Spleen (tissue), 7 donors: ENCODE results near the gene CHRNA9.

Experiments
- POLR2AphosphoS5 ChIP-seq, 3 donors: sonication (generic); formaldehyde crosslinking; IDR thresholded peaks; one replicate each; pipeline ENCODE4 v1.5.1; 2017; ENCODE audit warnings: antibody characterized with exemption in 3 of 3
- TF ChIP-seq, protein P1 (sequence below), 11 experiments: fragments of 200-600 bp in 7 of 11; fragments of 450-650 bp in 4 of 11; sonication (generic) in 4 of 11; IDR thresholded peaks in 8 of 11; conservative IDR thresholded peaks in 3 of 11; 1 replicate in 7 of 11; 2 replicates in 4 of 11; pipeline versions ENCODE4 v1.4.0 to v1.8.0; 2016 to 2021; ENCODE audit warnings: antibody characterized with exemption in 11 of 11, inconsistent platforms in 4 of 11, mild to moderate bottlenecking in 1 of 11
- donor health status: DM: no; HTN: no; CAD: no; lungs with moderate emphysema.
- donor health status: DM: no; HTN: no; CAD: no.
- donor health status: DM: no; HTN: no; CAD: no.

DNA sequence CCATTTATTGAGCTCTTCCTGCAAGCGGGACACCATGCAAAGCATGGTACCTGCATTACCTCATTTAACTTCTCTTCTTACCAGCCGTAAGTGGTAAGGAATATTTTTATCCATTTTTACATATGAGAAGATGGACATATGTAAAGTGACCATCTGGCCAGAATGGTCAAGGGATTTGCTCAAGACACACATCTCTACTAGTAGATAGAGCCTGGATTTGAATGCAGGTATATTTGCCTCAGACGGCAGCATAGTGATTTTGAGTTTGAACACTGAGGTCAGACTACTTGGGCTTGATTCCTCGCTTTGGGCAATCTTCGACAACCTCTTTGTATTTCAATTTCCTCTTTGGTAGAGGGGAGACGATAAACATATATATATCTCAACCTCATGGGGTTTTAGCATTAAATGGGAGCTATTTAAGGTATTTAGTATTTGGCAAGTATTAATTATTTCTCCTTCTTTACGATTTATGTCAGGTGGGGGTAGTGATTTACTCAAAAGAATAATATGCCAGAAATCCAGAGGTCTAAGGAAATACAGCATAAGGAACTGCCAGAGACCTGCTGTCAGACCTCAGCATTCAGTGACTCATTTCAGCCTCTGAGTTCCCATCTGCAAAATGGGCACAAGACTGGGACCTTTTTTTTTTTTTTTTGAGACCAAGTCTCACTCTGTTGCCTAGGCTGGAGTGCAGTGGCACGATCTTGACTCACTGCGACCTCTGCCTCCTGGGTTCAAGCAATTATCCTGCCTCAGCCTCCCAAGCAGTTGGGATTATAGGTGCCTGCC lies 34.6 kb upstream of the CHRNA9 start:
- TF ChIP-seq, protein P1, sequence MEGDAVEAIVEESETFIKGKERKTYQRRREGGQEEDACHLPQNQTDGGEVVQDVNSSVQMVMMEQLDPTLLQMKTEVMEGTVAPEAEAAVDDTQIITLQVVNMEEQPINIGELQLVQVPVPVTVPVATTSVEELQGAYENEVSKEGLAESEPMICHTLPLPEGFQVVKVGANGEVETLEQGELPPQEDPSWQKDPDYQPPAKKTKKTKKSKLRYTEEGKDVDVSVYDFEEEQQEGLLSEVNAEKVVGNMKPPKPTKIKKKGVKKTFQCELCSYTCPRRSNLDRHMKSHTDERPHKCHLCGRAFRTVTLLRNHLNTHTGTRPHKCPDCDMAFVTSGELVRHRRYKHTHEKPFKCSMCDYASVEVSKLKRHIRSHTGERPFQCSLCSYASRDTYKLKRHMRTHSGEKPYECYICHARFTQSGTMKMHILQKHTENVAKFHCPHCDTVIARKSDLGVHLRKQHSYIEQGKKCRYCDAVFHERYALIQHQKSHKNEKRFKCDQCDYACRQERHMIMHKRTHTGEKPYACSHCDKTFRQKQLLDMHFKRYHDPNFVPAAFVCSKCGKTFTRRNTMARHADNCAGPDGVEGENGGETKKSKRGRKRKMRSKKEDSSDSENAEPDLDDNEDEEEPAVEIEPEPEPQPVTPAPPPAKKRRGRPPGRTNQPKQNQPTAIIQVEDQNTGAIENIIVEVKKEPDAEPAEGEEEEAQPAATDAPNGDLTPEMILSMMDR (IDR thresholded peaks at IDR 0.05 in 8 of 11, conservative IDR thresholded peaks at IDR 0.05 in 3 of 11) = no peak
- TF ChIP-seq POLR2AphosphoS5 (IDR thresholded peaks at IDR 0.05) = no peak
